Stimulated activated CD8-positive, alpha-beta memory T cell treated with anti-CD3 and anti-CD28 coated beads, Interleukin-12 subunit alpha, Interleukin-12 subunit beta, amount 100 ng/mL, for 24 hours (primary cell): ENCODE measurements around the gene PCDHGC4.

ENCODE experiments used
- DNase-seq: peaks from one replicate; pipeline ENCODE4 v3.0.0-alpha.2; 2020; ENCODE audit errors: extremely low read depth

Gene PCDHGC4

DNA sequence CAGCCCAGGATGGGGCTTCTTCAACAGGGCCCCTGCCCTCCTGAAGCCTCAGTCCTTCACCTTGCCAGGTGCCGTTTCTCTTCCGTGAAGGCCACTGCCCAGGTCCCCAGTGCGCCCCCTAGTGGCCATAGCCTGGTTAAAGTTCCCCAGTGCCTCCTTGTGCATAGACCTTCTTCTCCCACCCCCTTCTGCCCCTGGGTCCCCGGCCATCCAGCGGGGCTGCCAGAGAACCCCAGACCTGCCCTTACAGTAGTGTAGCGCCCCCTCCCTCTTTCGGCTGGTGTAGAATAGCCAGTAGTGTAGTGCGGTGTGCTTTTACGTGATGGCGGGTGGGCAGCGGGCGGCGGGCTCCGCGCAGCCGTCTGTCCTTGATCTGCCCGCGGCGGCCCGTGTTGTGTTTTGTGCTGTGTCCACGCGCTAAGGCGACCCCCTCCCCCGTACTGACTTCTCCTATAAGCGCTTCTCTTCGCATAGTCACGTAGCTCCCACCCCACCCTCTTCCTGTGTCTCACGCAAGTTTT lies 27.6 kb downstream of the PCDHGC4 start:
- peak; percentile 56 for DNase-seq

GRCh38 chr5:141512911-141513626 lies 28.2 kb downstream of the PCDHGC4 start:
- no peak for DNase-seq

GRCh38 chr5:141513627-141514329 lies 28.9 kb downstream of the PCDHGC4 start:
- DNase-seq, result peak; percentile 36

GRCh38 chr5:141514330-141515133 lies 29.7 kb downstream of the PCDHGC4 start:
- no peak for DNase-seq

DNA sequence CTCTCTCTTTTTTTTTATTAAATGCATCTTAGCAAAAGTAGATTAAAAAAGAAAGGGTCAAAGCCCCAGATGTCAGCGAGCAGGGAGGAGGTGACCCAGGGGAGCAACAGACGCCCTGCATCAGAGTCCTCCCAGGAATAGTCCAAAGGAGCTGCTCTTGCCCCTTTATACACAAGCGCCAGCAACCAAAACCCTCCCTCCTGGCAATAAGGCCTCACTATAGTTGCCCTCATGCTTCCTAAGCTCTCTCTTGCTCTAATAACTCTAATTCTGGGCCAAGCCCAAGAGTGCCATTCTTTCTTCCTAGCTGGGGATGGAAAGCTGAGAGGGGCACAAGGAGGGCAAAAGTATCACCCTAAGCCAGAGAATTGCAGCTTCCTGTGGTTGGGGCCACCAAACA lies 30.3 kb downstream of the PCDHGC4 start:
- no peak for DNase-seq

DNA sequence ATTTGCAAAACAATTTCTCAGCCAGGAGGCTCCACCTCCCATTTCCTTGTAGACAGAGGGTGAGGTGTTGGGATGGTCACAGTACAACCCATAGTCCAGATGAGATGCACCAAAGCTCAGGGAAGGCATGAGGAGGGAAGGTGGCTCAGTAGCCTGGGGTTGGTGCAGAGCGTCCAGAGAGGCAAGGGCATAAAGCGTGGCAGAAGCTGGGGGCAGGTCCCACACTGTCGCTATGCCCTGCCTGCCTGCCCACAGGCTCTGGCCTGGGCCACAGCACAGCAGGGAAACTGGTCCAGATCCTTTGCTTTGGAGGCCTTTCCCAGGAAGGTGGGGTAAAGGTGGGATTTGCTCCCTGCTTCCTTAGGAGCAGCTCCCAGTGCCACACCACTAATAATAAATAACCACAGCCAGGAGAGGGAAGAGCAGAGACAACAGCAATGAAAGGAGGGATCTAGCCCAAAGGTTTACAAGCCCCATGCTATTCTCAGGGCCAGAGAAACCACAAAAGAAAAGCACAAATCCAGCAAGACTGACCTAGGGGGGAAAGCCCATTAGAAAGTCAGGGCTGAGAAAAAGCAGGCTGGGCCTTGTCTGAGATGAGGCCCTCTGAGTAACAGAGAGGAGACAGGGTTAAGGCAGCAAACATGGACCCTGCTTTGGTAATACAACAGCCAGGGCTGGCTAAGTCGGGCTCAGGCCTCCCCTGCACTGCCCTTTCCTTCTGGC lies 31.3 kb downstream of the PCDHGC4 start:
- no peak for DNase-seq

DNA sequence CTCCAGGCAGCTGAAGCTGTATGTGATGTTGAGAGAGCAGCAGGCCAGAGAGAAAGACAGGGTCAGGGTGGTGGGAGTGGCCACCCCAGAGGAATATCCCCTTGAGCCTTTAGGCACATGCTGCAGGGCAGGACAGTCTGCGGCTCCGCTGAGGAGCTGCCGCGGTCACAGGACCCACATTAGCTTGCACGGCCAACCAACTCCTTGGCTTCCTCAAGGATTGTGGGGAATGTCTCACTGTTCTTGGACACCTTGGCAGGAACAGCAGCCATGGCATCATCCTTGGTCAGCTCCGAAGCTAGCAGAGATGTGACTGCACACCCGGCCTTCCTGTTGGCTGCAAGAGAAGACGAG lies 31.8 kb downstream of the PCDHGC4 start:
- no peak for DNase-seq

DNA sequence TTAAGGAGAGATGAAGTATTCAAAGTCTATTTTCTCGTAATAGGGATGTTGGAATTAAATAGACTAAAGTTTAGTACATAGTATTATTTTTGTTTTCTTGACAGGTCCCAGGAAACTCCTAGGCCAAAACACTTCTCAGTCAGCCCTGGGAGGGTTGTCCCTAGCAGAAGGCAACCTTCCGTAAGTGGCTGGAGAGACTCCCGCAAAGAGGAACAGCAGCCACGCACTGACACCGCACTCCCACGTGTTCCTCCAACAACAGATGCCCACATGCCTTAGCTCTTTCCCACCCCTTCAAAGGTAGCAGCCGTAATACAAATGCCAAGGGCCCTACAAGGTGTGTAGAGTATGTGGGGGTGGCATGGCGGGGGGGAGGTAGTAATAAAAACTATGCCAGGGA lies 32.5 kb downstream of the PCDHGC4 start:
- no peak for DNase-seq

- DNase-seq, result no peak
Observed at GRCh38 chr5:141517880-141518617, 33.2 kb downstream of the PCDHGC4 start.

- DNase-seq, result no peak
Observed at GRCh38 chr5:141518618-141519015, 33.8 kb downstream of the PCDHGC4 start.

- no peak for DNase-seq
Observed at GRCh38 chr5:141519605-141520565, 35.1 kb downstream of the PCDHGC4 start.

DNA sequence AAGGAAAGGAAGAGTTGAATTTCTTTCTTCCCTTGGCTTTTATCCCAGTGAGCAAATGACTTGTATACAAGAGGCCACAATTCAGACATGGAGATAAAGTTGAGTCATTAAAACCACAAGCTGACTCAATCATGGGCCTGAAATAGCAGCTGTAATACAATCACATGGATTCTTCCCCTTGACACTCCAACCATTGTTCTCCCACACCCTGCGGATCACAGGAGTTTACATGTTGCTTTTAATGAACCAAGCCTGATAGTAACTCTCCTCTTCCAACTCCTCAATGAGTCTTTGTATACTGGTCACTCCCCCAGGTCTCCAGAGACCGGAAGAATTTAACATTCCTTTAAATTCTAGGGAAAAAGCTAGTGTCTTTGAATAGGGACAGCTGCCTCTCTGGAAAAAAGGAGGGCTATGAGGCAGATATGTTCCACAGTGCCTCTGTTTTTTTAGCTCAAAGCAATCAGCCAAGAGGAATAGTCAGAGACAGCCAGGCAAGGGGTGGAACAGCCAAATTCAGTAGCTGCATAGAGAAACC lies 36.5 kb downstream of the PCDHGC4 start:
- DNase-seq, result no peak

- DNase-seq, result no peak
Observed at GRCh38 chr5:141522301-141522700, 37.5 kb downstream of the PCDHGC4 start.

GRCh38 chr5:141523991-141524390 lies 39.2 kb downstream of the PCDHGC4 start:
- no peak for DNase-seq

DNA sequence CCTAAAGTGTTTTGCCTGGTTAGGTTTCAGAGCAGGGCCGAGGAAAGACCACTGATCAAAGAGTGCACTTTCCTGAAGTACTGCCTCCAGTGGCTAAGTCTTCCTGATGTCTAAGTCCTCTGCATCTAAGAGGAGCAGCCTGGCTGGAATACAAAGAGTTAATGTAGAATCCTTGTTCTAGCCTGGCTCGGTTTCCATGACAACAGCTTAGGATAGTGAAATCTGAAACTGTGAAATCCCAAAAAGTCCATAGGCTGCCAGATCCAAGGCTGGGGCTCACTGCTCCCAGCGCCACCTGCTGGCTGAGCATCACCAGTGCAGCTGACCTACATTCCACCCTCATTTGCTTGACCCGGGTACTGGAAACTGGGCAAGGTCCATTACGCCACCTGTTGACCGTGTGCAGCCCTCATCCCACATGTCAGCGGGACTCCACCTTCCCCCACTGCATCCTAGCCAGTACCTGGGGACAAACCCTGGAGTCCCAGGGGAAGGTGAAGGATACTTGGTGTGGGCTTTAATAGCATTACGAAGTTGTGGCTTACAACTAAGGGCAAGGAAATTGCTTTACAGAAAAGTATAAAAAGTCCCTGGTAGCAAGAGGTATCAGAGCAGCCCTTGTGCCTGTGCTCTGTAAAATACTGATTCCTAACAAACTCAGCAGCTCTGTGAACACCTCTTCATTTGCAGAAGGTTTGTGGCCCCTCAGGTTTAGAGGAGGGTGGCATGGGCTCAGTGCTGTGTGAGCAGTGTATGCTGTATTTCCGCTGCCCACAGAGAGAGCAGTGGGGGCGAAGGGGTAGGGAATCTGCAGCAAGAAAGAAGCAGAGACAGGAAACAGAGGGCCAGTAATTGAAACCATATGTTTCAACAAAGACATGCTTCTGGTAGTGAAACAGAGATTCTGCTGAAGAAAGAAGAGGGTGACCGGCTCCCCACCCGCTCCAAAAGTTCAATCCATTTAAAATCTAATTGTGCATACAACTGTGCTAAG lies 40.1 kb downstream of the PCDHGC4 start:
- DNase-seq, result no peak

DNA sequence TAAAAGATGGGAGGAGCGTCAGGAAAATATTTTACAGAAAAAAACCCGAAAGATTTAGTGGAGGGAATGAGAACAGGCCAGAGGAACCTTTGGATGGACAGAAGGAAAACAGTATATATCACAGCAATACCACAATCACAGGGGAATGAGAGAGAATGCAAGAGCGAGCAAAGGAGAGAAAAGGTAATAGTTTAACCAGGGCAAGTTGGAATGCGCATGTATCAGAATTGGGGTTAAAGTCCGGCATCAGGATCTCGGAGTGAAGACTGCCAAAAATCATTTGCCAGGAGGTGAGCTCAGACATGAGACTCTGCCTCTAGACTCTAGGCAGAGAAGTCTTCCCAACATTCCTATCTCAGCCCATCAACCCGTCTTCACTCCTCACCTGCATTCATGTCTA lies 40.8 kb downstream of the PCDHGC4 start:
- no peak for DNase-seq

DNA sequence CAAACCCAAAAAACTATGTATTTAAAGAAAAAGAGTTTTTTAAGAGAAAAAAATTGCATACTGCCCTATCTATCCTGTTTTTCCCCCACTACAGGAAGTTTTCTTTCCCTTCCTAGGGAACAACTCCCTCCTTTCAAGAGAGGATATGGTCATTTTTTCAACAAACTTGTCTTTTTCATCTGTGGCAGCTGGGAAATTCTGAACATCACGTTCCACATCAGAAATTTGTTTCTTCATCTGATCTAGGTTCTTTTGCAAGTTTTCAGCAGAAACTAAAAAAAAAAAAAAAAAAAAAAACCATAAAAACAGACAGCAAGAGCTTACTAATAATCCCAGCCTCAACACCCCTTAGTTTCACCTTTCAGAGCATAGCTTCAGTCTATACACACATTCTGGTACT lies 42.6 kb downstream of the PCDHGC4 start:
- no peak for DNase-seq

DNA sequence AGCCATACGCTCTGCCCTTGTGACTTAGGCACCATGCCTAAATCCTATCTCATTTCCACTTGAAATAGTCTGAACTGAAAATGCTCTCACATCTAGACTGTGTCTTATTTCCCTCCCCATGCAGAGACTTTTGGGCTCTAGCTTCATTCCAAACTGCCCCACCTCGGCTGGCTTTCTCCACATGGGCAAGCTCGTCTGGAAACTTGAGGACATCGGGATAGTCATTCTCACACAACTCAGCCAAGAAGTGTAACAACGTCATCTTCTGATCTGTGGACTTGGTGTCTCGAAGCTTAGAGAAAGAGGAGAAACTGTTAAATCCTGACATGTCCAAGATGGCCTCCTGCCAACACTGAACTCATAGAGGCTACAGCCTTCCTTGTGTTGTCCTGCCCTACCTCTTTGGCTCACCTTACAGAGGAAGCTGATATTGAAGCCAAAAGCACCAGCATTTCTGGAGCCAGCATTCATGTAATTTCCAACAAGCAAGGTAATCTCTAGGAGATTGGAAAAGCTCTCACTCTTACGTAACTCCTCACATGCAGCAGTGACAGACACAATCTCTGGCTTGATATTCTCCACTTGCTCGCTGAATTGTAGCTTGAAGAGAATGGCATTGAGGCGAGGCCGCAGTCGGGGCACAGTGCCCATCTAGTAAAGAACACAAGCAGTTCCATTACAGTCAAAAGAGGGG lies 43.6 kb downstream of the PCDHGC4 start:
- no peak for DNase-seq
